ENCODE data around the gene COL11A2.
"Not testable (repeated sequence)": the region's sequence is repeated elsewhere in the genome, so short reads cannot be mapped to it uniquely, and the experiment has no call there.

COL11A2 gene

GRCh38 chr6:33150560-33150959 is 41.7 kb downstream of the COL11A2 start:
- DNase-seq = not testable (repeated sequence)

GRCh38 chr6:33147807-33148666 is 44.2 kb downstream of the COL11A2 start:
- no peak for DNase-seq

GRCh38 chr6:33144373-33144772 is 47.9 kb downstream of the COL11A2 start:
- DNase-seq = no peak

- no peak for DNase-seq
Measured at GRCh38 chr6:33143113-33143770, 49.0 kb downstream of the COL11A2 start.

- no peak for DNase-seq
Measured at GRCh38 chr6:33142501-33143070, 49.7 kb downstream of the COL11A2 start.

- DNase-seq = no peak
Measured at GRCh38 chr6:33140556-33140955, 51.7 kb downstream of the COL11A2 start.

- no peak for DNase-seq
Measured at GRCh38 chr6:33139596-33140206, 52.6 kb downstream of the COL11A2 start.

- no peak for DNase-seq
Measured at GRCh38 chr6:33136310-33136900, 55.9 kb downstream of the COL11A2 start.

GRCh38 chr6:33132081-33132524 is 60.2 kb downstream of the COL11A2 start:
- no peak for DNase-seq

- no peak for DNase-seq
Measured at GRCh38 chr6:33128318-33128717, 63.9 kb downstream of the COL11A2 start.

- peak; percentile 75 to 81 for DNase-seq
Measured at GRCh38 chr6:33126101-33126714, 66.1 kb downstream of the COL11A2 start.

- no peak for DNase-seq
Measured at GRCh38 chr6:33124947-33125346, 67.3 kb downstream of the COL11A2 start.

- no peak for DNase-seq
Measured at GRCh38 chr6:33124525-33124901, 67.8 kb downstream of the COL11A2 start.

- DNase-seq = peak in 1 of 2 donors; percentile 7
Measured at GRCh38 chr6:33123732-33124524, 68.3 kb downstream of the COL11A2 start.

GRCh38 chr6:33123181-33123580 is 69.1 kb downstream of the COL11A2 start:
- DNase-seq = no peak

- DNase-seq = no peak
Measured at GRCh38 chr6:33120001-33120400, 72.3 kb downstream of the COL11A2 start.

- no peak for DNase-seq
Measured at GRCh38 chr6:33118525-33119123, 73.6 kb downstream of the COL11A2 start.

GRCh38 chr6:33117811-33118277 is 74.4 kb downstream of the COL11A2 start:
- no peak for DNase-seq

- DNase-seq = no peak
Measured at GRCh38 chr6:33116841-33117711, 75.2 kb downstream of the COL11A2 start.

GRCh38 chr6:33116417-33116816 is 75.8 kb downstream of the COL11A2 start:
- no peak for DNase-seq
